Activated B cell treated with CpG ODN at 0.5 μM for 24 hours (primary cell): Measurements from ENCODE around the gene PIK3R3. TPM values are rescaled to one million over a fixed set of nuclear protein-coding genes. Genes with fewer than 3 reads are reported as not detected.

Source experiments
- ATAC-seq: fragments of 200-7000 bp; cut with Tn5 transposase; one replicate; pipeline ENCODE4 v1.10.0; 2021; ENCODE audit warnings: low read depth, mild to moderate bottlenecking, moderate library complexity
- CTCF ChIA-PET: fragments of 350-600 bp; sonication (Branson Sonifier 250); formaldehyde crosslinking; loops from one replicate; lab custom pipeline; 2021; ENCODE audit warnings: antibody characterized with exemption; lab: Charles Lee
- POLR2A ChIA-PET: fragments of 350-600 bp; sonication (Branson Sonifier 250); formaldehyde crosslinking; loops from one replicate; lab custom pipeline; 2021; ENCODE audit warnings: antibody characterized with exemption; lab: Charles Lee
- DNase-seq: peaks from one replicate; pipeline ENCODE4 v3.0.0; 2022
- H3K27ac Mint-ChIP-seq: one replicate; pipeline ENCODE4 v1.8.0; 2020; ENCODE audit warnings: mixed read lengths
- H3K27me3 Mint-ChIP-seq: one replicate; pipeline ENCODE4 v1.8.0; 2021; ENCODE audit warnings: mixed read lengths
- H3K36me3 Mint-ChIP-seq: one replicate; pipeline ENCODE4 v1.8.0; 2021; ENCODE audit warnings: low read depth, mixed read lengths
- H3K4me1 Mint-ChIP-seq: one replicate; pipeline ENCODE4 v1.8.0; 2021; ENCODE audit warnings: mixed read lengths
- H3K4me3 Mint-ChIP-seq: one replicate; pipeline ENCODE4 v1.8.0; 2020; ENCODE audit warnings: mild to moderate bottlenecking, mixed read lengths
- H3K9me3 Mint-ChIP-seq: one replicate; pipeline ENCODE4 v1.8.0; 2020; ENCODE audit warnings: mixed read lengths
- CTCF ChIP-seq: fragments of 200-600 bp; IDR thresholded peaks from one replicate; pipeline ENCODE4 v1.8.0; 2022; ENCODE audit warnings: antibody characterized with exemption, mild to moderate bottlenecking
- intact Hi-C: fragments of 100-400 bp; cut with micrococcal nuclease; formaldehyde crosslinking; loops from one replicate; pipeline ENCODE4 v1.15.1; 2024
- total RNA-seq: library from RNA; stranded (reverse); gene quantifications from 2 replicates; pipeline ENCODE4 v1.2.3, GENCODE V29; 2022

PIK3R3 gene
- total RNA-seq, 1 donor from 2014 or later, result 1.3 TPM

GRCh38 chr1:46148318-46148717, 15.9 kb upstream of the PIK3R3 start:
- ChIA-PET POLR2A (no interaction called here), CTCF (no interaction called here)
- Mint-ChIP-seq H3K36me3 (no peaks in the 10 kb centered on the region), H3K27me3 (peaks cover 3% of the 10 kb centered on the region), H3K4me1 (peaks cover 2% of the 10 kb centered on the region), H3K27ac (no peak overlapping the region), H3K4me3 (no peak overlapping the region), H3K9me3 (no peaks in the 10 kb centered on the region)
- intact Hi-C loops, result no loop called here
- no peak for TF ChIP-seq CTCF
- ATAC-seq (no peak), DNase-seq (no peak)

DNA sequence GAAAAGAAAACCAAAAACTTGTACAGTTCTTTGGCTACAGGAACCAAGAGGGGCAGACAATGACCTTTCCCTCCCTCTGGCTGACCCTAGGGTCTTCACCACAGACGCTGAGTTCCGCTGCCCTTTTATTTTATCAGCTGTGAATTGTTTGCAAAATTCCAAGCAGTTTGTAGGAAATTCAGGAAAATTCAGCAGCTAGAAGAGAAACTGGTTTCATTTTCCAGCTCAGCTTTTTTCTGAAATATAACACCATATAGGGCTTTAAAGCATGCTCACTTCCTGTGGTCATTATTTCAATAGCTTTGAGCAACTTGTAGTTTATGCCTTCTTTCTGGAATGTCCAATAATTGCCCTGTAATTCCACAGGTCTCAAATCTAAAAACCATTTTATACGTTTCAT, 5.5 kb upstream of the PIK3R3 start:
- Mint-ChIP-seq H3K4me1 (peaks cover 12% of the 10 kb centered on the region), H3K36me3 (peaks cover 2% of the 10 kb centered on the region), H3K27ac (no peak overlapping the region), H3K27me3 (peaks cover 20% of the 10 kb centered on the region), H3K4me3 (no peak overlapping the region), H3K9me3 (no peaks in the 10 kb centered on the region)
- TF ChIP-seq CTCF, result no peak
- no peak for ATAC-seq
- ChIA-PET CTCF (no interaction called here), POLR2A (no interaction called here)
- no peak for DNase-seq
- intact Hi-C loops, result no loop called here

DNA sequence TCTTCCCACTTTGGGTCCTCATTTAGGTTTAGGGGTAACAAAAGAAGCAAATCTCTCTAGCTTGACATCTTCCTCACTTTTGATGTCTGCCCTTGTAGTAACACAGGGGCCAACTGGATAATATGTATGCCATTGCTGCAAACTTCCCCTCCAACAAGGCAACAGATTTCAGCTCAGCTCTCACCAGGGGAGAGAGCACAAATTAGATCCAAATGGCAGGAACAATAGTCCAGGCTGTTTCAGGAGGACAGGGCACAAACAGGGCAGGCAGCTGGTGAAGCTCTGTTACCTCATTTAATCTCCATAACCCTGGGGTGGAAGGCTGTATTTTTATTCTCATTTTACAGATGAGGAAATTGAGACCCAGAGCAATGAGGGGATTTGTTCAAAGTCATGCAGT, 4.3 kb upstream of the PIK3R3 start:
- no peaks in the 10 kb centered on the region for H3K9me3 Mint-ChIP-seq
- CTCF ChIA-PET, result no interaction called here
- peaks cover 18% of the 10 kb centered on the region for H3K4me1 Mint-ChIP-seq
- no peak for DNase-seq
- intact Hi-C loops, result no loop called here
- POLR2A ChIA-PET, result no interaction called here
- H3K4me3 Mint-ChIP-seq, result no peak overlapping the region
- H3K27ac Mint-ChIP-seq, result no peak overlapping the region
- TF ChIP-seq CTCF, result no peak
- H3K27me3 Mint-ChIP-seq, result peaks cover 20% of the 10 kb centered on the region
- ATAC-seq, result no peak
- peaks cover 8% of the 10 kb centered on the region for H3K36me3 Mint-ChIP-seq

DNA sequence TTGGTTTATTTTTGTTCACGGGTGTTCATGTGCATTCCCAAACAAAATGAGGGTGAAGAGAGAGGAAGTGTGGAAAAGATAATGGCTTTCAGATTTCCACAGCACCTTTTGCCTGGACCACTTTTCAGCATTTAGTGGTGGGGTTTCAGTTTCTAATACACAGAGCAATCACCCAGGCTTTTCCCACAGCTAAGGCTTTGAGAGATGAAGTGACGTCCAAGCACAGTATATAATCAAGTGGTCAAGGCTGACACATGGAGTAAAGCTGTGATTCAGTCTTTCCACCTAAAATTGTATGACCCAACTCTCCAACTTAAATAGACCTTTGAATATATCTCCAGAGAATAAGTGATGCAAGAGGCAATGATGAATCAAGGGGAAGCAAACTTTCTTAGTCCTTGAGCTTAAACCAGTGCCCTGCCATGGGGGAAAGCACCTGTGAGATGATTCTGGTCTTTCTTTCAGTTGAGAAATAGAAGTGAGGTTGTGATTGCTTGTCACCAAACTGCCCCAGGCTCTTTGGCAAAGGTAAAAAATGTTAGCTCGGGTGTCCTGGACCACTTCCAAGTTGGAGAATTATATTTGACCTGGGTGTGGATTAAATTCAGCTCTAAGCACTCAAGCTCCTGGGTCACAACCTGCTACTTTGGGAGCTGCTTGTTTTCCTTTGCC, 2.4 kb upstream of the PIK3R3 start:
- Mint-ChIP-seq H3K27me3 (peaks cover 27% of the 10 kb centered on the region), H3K9me3 (no peaks in the 10 kb centered on the region), H3K4me3 (no peak overlapping the region), H3K27ac (no peak overlapping the region), H3K4me1 (peaks cover 25% of the 10 kb centered on the region), H3K36me3 (peaks cover 8% of the 10 kb centered on the region)
- ChIA-PET POLR2A (no interaction called here), CTCF (interaction anchor here (1.1 kb wide), 1 partner anchor 89 kb away, joined by 3 read pairs; no protein-coding TSS in a partner anchor)
- ATAC-seq, result no peak
- intact Hi-C loops, result loop anchor here (5.0 kb wide), 1 partner anchor 43 kb away; the partner anchor contains the start of genes P3R3URF and TSPAN1
- TF ChIP-seq CTCF, result no peak
- DNase-seq, result no peak

- no peaks in the 10 kb centered on the region for H3K9me3 Mint-ChIP-seq
- ATAC-seq, result no peak
- H3K4me3 Mint-ChIP-seq, result peak overlapping the region; percentile 93
- no peak overlapping the region for H3K27ac Mint-ChIP-seq
- H3K4me1 Mint-ChIP-seq, result peaks cover 25% of the 10 kb centered on the region
- no peak for DNase-seq
- peaks cover 8% of the 10 kb centered on the region for H3K36me3 Mint-ChIP-seq
- ChIA-PET CTCF (no interaction called here), POLR2A (no interaction called here)
- H3K27me3 Mint-ChIP-seq, result peaks cover 34% of the 10 kb centered on the region
- intact Hi-C loops, result loop anchor here (1.0 to 5.0 kb wide), 2 partner anchors 43 to 447 kb away; partner anchors contain the start of genes P3R3URF and TSPAN1
- no peak for TF ChIP-seq CTCF
Measured at GRCh38 chr1:46133781-46134350, 1.4 kb upstream of the PIK3R3 start.
